ENCODE results near the gene AFF4.

GRCh38 chr5:132872788-132873118, 90.7 kb downstream of the AFF4 start:
- TF ChIP-seq CTCF (IDR thresholded peaks at IDR 0.05) = no peak
- TF ChIP-seq POLR2A (IDR thresholded peaks at IDR 0.05) = no peak

Data from transverse colon (tissue), 3 donors.